ENCODE measurements around the gene FLRT1. TPM values are rescaled to one million over a fixed set of nuclear protein-coding genes. Genes with fewer than 3 reads are reported as not detected.

The FLRT1 gene
- total and polyA plus RNA-seq, 2 experiments from 2014 or later = 0.76 to 1.1 TPM

- H3K4me3 ChIP-seq = no peak overlapping the region
- no peak overlapping the region for H3K27ac Mint-ChIP-seq
- peaks cover 52% of the 10 kb centered on the region for H3K27me3 Mint-ChIP-seq (ENCODE audit: insufficient read depth, low read depth, poor library complexity)
Observed at GRCh38 chr11:64077607-64078006, 41.9 kb downstream of the FLRT1 start.

More at GRCh38 chr11:64077607-64078006, 41.9 kb downstream of the FLRT1 start:
- no peak overlapping the region for H2AFZ ChIP-seq
- H4K20me1 ChIP-seq (replicated peaks; ENCODE audit: insufficient read depth) = peaks cover 14% of the 10 kb centered on the region
- peaks cover 82% of the 10 kb centered on the region for H3K27me3 ChIP-seq (ENCODE audit: insufficient read depth)
- no peaks in the 10 kb centered on the region for H3K9me3 Mint-ChIP-seq
- no peak overlapping the region for H3K4me3 Mint-ChIP-seq
- no peaks in the 10 kb centered on the region for H3F3A ChIP-seq (replicated peaks; ENCODE audit: low read depth)
- DNase-seq (ENCODE audit: low spot score) = no peak
- ATAC-seq = no peak
- H3K27ac ChIP-seq (ENCODE audit: low read depth) = no peak overlapping the region
- H3K9me2 ChIP-seq (ENCODE audit: insufficient read depth) = no peaks in the 10 kb centered on the region
- TF ChIP-seq EZH2phosphoT487 (IDR thresholded peaks at IDR 0.05; ENCODE audit: unreplicated experiment) (no peak), ZNF462 (CRISPR knock-in tag; IDR thresholded peaks at IDR 0.05) (no peak), CTCF (conservative IDR thresholded peaks at IDR 0.05; ENCODE audit: low read depth in 2 of 2) (no peak), ZNF114 (CRISPR knock-in tag; IDR thresholded peaks at IDR 0.05) (no peak), NANOG (IDR thresholded peaks at IDR 0.05; ENCODE audit: borderline replicate concordance) (no peak), STAT1 (IDR thresholded peaks at IDR 0.05; ENCODE audit: unreplicated experiment) (no peak), ETS1 (IDR thresholded peaks at IDR 0.05) (no peak), ZNF331 (CRISPR knock-in tag; IDR thresholded peaks at IDR 0.05; ENCODE audit: low read depth) (no peak), POLR2AphosphoS5 (IDR thresholded peaks at IDR 0.05; ENCODE audit: low read depth) (no peak), CREB1 (CRISPR knock-in tag; IDR thresholded peaks at IDR 0.05; ENCODE audit: low read depth) (no peak), EZH2 (IDR thresholded peaks at IDR 0.05; ENCODE audit: low read depth, unreplicated experiment) (no peak), JUNB (IDR thresholded peaks at IDR 0.05; ENCODE audit: unreplicated experiment) (no peak)
- H3K79me2 ChIP-seq (replicated peaks; ENCODE audit: insufficient read depth) = no peaks in the 10 kb centered on the region
- no peak overlapping the region for H3K4me2 ChIP-seq
- H3K36me3 ChIP-seq (ENCODE audit: insufficient read depth) = no peaks in the 10 kb centered on the region
- no peaks in the 10 kb centered on the region for H3K4me1 ChIP-seq (ENCODE audit: insufficient read depth)
- H3K4me1 Mint-ChIP-seq = no peaks in the 10 kb centered on the region
- no peaks in the 10 kb centered on the region for H3K36me3 Mint-ChIP-seq (ENCODE audit: low read depth)
